ENCODE results near the gene ICAM4.
"Not testable (repeated sequence)": the region's sequence is repeated elsewhere in the genome, so short reads cannot be mapped to it uniquely, and the experiment has no call there.

ICAM4 gene, protein sequence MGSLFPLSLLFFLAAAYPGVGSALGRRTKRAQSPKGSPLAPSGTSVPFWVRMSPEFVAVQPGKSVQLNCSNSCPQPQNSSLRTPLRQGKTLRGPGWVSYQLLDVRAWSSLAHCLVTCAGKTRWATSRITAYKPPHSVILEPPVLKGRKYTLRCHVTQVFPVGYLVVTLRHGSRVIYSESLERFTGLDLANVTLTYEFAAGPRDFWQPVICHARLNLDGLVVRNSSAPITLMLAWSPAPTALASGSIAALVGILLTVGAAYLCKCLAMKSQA

DNA sequence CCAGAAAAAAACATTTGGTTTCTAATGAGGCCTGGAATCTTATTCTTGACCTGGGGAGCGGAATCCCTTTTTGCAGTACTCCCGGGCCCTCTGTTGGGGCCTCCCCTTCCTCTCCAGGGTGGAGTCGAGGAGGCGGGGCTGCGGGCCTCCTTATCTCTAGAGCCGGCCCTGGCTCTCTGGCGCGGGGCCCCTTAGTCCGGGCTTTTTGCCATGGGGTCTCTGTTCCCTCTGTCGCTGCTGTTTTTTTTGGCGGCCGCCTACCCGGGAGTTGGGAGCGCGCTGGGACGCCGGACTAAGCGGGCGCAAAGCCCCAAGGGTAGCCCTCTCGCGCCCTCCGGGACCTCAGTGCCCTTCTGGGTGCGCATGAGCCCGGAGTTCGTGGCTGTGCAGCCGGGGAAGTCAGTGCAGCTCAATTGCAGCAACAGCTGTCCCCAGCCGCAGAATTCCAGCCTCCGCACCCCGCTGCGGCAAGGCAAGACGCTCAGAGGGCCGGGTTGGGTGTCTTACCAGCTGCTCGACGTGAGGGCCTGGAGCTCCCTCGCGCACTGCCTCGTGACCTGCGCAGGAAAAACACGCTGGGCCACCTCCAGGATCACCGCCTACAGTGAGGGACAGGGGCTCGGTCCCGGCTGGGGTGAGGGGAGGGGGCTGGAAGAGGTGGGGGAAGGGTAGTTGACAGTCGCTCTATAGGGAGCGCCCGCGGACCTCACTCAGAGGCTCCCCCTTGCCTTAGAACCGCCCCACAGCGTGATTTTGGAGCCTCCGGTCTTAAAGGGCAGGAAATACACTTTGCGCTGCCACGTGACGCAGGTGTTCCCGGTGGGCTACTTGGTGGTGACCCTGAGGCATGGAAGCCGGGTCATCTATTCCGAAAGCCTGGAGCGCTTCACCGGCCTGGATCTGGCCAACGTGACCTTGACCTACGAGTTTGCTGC is at the start of gene ICAM4:
Gene ICAM4, plus strand, starts transcription at position 153 of the 935 bp plus-strand sequence. Its CDS starts 58 bp downstream, at position 211.
- intact Hi-C loops (cut with DNase I), result no loop called here
- no peak for DNase-seq

DNA sequence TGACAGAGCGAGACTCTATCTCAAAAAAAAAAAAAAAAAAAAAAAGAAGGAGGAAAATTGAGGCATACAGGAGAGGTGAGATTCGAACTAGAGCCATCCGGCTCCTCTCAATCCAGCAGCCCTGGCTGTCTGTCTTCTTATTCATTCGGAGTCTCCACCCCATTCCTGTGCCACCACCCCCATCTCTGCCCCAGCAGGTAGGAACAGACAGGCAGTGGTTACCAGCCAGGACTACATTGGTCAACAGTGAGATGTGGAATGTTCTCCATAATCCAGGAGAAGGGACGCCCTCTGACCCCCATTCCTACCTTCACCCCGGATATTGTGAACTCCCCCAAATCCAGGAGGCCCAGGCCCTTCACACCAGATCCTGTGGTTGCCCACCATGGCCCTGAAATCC is 49.1 kb upstream of the ICAM4 start:
- intact Hi-C loops (cut with DNase I), result no loop called here

DNA sequence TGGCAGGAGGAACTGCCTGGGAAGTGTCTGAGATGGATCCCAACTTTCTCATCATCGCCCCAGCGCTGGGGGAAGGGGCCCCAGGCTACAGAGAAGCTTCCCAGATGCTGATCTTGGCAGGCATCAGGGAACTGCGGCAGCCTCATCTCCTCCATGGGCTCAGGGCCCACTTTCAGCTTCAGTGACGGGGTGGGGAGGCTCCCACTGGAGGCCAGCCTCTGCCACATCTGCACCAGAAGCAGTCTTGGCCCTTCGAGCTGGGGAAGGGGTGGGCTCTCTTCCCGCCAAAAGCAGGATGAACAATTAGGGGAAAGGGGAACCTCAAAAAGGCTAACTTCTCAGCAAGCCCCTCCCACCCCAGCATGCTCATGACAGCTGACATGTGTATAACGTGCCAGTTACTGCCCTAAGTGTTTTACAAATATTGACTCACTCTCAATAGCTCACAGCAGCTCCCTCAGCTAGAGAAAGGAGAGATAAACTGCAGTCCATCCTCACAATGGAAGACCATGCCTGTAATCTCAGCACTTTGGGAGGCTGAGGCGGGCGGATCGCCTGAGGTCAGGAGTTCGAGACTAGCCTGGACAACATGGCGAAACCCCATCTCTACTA is 48.5 kb upstream of the ICAM4 start:
- DNase-seq, result no peak
- intact Hi-C loops (cut with DNase I), result no loop called here

More for the DNA sequence above, 49.1 kb upstream of the ICAM4 start:
- DNase-seq, result no peak

DNA sequence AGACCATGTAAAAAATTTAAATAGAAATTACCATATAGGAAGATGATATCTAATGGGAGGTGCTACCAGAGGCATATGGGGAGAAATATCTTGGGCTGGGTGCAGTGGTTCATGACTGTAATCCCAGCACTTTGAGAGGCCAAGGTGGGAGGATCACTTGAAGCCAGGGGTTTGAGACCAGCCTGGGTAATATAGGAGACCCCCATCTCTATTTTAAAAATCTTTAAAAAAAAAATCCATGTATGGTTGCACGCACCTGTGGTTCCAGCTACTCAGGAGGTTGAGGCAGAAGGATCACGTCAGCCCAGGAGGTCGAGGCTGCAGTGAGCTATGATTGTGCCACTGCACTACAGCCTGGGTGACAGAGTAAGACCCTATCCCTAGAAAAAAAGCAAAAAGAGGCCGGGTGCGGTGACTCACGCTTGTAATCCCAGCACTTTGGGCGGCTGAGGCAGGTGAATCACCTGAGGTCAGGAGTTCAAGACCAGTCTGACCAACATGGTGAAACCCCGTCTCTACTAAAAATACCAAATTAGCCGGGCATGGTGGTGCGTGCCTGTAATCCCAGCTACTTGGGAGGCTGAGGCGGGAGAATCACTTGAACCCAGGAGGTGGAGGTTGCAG is 44.8 kb upstream of the ICAM4 start:
- intact Hi-C loops (cut with DNase I); DNase-seq: not testable (repeated sequence)

DNA sequence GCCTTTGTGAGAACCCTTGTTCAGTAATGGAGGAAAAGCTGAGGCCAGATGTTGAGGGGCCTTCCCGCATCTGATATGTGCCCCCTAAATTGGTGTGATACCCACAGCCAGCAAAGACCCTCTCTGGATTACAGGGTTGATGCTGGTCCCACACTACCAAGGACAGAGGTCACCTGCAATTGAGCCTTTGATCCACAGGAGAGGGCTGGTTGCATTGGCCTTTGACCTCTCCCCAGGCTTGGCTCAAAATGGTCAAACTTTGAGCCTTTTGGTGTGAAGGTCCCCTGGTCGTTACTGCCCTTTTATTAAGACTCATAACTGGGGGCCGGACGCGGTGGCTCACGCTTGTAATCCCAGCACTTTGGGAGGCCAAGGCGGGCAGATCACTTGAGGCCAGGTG is 43.1 kb upstream of the ICAM4 start:
- intact Hi-C loops (cut with DNase I), result no loop called here
- no peak for DNase-seq

DNA sequence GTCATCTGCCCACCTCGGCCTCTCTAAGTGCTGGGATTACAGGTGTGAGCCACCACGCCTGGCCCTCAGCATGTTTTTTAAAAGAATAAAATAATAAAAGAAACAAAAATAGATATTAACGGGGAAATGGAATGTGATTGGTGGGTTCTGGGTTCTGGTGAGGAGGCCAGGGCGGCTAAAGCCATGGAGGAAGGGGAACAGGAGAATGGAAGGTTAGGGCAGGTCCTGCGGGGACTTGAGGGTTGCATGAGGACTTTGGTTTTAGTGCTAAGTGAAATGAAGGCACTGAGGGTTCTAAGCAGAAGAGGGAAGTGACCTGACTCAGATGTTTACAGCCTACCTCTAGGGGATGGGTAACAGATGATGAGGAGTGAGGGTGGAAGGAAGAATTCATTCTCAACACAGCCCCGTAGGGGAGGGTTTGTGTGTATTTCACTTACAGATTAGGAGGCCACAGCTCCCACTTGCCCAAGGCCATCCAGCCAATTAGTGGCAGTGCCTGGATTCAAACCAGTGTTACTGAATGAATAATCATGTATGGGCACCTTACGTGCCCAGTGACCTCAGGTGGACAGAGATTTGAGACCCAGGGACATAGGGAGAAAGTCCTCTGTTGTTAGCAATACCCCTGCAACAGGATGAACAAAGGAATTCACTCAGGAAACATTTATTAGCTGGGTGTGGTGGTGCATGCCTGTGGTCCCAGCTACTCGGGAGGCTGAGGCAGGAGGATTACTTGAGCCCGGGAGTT is 41.4 kb upstream of the ICAM4 start:
- DNase-seq, result no peak
- intact Hi-C loops (cut with DNase I), result no loop called here

DNA sequence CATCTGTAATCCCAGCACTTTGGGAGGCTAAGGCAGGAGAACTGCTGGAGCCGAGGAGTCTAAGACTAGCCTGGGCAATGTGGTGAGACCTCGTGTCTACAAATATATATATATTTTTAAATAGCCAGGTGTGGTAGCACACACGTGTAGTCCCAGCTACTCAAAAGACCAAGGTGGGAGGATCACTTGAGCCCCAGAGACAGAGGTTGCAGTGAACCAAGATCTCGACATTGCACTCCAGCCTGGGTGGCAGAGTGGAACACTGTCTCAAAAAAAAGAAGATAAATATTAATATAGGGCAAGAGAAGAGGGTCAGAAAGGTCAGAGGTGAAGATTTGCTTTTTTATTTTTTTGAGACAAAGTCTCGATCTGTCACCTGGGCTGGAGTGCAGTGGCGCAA is 40.2 kb upstream of the ICAM4 start:
- intact Hi-C loops (cut with DNase I), result no loop called here
- no peak for DNase-seq

DNA sequence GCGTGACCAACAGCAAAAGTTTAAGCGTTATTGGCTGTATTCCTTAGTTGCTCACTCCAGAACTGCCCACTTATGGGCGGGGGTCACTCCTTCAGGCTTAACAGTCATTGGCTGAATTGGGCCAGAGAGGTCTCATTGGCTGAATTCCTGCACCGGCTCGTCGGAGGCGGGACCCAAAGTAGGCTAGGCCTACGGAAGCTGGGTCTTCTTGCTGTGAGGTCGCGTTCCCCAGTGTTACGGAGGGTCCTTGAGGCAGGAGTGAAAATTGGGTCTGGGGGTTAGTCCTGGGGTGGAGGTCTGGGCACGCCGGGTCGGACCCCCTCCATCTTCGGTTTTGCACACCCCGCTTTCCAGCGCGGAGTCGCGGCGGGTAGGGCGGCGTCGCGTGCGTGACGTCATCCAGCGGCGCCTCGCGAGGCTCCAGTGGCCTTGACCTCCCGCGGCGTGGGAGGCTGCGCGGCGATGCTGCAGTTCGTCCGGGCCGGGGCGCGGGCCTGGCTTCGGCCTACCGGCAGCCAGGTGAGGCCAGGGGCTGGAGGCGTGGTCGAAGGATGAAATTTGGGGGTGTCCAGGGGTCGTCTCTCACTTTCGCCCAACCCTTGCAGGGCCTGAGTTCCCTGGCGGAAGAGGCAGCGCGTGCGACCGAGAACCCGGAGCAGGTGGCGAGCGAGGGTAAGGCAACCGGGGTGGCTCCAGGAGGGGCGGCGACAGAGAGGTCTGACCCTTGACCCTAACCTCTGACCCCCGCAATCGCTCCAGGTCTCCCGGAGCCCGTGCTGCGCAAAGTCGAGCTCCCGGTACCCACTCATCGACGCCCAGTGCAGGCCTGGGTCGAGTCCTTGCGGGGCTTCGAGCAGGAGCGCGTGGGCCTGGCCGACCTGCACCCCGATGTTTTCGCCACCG is 34.7 kb upstream of the ICAM4 start, which contains the start of gene MRPL4:
Gene MRPL4, plus strand, starts transcription at position 423 of the 903 bp plus-strand sequence. Its CDS starts 40 bp downstream, at position 463.
- intact Hi-C loops (cut with DNase I), result loop anchor here (5.0 kb wide), 3 partner anchors 60 to 320 kb away; partner anchors contain the start of genes DNMT1 and EIF3G
- DNase-seq, result peak; percentile 89 to 99 (median 94)

DNA sequence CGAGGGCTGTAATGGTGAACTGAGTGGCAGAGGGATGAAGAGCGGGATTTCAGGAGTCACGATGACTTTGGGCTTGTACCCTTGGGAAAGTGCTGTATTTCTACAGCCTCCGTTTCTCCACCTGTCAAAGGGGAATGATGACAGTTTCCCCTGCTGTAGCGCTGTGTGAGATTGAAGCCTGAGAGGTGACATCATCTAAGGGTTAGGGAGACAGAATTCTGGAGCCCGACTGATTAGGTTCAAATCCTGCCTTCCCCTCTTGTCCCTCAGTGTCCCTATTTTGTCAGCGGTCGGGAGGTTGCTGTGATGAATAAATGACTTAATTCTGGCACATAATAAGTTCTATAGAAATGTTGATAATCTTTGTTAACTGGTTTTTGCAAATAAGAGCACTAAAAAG is 34.0 kb upstream of the ICAM4 start:
- DNase-seq, result no peak
- intact Hi-C loops (cut with DNase I), result loop anchor here (5.0 kb wide), 3 partner anchors 60 to 320 kb away; partner anchors contain the start of genes DNMT1 and EIF3G

DNA sequence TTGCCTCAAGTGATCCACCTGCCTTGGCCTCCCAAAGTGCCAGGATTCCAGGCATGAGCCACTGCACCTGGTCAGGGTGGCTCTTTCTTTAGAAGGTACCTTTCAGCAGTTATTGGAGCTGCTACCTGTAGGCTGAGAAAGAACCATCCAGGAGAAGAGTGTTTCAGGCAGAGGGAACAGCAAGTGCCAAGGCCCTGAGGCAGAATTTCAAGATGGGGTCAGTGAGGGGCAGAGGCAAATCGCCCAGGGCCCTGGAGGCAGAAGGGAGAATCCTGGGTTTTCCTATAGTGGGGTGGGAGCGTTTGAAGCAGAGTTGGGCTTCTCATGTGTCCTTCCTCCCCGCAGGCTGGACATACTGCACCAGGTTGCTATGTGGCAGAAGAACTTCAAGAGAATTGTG is 32.5 kb upstream of the ICAM4 start:
- intact Hi-C loops (cut with DNase I), result loop anchor here (5.0 kb wide), 3 partner anchors 62 to 322 kb away; partner anchors contain the start of genes DNMT1 and EIF3G
- DNase-seq, result no peak

DNA sequence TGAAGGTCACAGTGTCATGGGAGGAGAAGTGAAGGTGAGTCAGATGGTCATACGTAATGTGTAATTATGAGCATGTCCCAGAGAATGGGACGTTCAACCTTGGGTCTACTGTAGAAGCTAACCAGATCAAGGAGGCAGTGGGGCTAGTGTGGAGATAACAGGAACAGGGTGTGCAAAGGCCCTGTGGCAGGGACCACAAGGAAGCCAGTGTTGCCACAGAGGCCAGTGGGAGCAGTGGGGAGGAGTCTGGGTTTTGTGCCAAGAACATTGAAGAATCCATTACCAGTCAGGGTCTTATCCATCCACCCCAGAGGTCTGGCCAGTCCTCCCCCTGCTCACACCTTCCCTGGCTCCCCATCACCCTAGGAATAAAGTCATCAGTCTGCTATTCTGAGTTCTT is 31.4 kb upstream of the ICAM4 start:
- intact Hi-C loops (cut with DNase I), result no loop called here
- no peak for DNase-seq

DNA sequence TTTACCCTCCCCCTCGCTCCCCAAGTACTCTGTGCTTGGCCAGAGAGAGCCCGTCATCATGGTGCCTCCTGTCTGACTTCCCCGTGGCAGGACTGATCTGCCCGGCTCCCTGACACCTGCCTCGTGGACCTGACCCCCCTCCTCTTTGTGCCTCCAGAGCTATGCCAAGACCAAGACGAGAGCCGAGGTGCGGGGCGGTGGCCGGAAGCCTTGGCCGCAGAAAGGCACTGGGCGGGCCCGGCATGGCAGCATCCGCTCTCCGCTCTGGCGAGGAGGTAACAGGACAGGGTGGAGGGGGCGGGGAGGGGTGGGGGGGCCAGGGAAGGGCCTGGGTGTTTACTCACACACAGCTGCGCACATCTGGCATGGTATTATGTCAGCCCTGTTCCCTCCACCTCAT is 30.2 kb upstream of the ICAM4 start:
- DNase-seq, result no peak
- intact Hi-C loops (cut with DNase I), result no loop called here

DNA sequence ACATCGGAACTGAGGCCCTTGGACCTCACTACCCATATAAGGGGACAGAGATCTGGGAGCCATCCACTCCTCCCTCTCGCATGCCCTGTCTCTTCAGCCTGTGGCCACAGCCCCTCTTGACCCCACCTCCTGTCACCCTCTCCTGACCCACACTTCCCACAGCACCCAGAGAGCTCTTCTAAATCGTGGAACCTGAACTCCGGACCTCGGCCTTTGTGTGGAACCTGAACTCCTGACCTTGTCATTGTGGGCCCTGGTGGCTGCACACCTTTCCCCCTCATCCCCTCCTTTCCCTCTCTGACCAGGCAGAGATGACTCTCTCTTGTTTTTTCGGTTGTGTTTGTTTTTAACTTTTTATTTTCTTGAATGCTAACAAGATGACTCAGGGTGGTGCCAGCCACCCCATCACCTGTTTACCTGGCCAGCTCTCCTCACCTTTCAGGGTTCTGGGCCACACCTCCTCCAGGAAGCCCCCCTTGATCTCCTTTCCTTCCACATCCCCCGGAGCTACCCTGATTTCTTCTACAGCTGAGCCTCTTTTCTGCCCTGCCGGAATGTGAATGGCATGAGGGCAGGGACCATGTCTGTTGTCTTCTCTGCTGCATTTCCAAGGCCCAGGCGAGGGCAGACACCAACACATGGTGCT is 29.7 kb upstream of the ICAM4 start:
- no peak for DNase-seq
- intact Hi-C loops (cut with DNase I), result no loop called here

DNA sequence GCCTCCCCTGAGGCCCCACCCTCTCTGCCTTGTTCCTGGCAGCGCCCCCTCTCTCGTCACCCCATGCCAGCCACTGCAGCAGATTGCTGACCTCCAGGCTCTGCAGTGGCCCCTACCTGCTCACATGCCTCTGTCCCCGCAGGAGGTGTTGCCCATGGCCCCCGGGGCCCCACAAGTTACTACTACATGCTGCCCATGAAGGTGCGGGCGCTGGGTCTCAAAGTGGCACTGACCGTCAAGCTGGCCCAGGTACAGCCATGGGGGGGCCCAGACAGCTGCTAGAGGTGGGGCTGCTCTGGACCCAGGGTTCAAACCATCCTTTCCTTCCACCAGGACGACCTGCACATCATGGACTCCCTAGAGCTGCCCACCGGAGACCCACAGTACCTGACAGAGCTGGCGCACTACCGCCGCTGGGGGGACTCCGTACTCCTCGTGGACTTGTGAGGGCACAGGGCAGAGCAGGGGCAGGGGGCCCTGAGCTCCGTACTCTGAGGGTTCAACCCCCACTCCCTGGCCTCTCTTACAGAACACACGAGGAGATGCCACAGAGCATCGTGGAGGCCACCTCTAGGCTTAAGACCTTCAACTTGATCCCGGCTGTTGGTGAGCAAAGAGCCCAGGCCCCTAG is 28.6 kb upstream of the ICAM4 start:
- intact Hi-C loops (cut with DNase I), result loop anchor here (2.0 kb wide), 1 partner anchor 131 kb away; no protein-coding TSS in a partner anchor
- DNase-seq, result no peak

DNA sequence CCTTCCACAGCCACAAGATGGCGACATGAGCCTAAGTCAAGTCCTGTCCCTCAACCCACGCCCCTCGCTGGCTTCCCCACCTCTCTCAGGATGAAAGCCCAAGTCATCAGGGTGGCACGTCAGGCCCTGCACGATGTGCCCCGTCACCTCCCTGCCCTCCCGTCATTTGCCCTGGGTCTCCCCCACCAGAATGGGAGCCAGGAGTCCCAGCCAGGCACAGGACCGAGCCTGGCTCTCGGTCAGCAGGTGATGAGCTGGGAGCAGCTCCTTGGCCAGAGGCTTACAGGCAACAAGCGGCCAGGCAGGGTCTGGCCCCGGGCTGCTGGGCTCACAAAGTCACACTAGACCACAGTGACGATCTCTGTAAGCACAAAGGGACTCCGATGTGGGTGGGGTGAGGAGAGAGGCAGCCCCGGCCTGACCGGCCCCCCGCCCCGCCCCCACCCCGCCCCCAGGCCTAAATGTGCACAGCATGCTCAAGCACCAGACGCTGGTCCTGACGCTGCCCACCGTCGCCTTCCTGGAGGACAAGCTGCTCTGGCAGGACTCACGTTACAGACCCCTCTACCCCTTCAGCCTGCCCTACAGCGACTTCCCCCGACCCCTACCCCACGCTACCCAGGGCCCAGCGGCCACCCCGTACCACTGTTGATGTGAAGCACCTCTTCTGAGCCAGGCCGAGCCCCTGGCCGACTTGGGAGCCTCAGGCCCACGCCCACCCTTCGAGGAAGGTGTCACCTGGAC is 27.4 kb upstream of the ICAM4 start:
- DNase-seq, result peak; percentile 53 to 95 (median 80)
- intact Hi-C loops (cut with DNase I), result loop anchor here (2.0 kb wide), 1 partner anchor 129 kb away; no protein-coding TSS in a partner anchor

DNA sequence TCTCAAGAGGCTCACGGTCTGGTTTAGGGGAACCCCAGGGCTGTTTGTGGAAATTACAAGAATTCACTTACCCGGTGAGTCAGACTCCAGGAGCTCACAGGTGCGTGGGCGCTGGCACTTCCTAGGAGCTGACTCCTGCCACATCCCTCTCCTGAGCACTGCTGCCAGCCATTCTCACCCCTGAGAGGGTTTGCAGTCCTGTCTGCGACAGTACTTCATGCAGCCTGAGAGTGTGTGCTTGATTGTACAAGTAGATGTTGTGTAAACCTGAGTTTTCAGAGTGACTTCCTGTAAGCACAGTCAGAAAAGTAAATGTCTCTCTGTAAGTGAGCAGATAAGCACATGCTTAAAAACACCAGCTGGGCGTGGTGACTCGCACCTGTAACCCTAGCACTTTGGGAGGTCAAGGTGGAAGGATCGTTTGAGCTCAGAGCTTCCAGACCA is 26.6 kb upstream of the ICAM4 start:
- DNase-seq, result peak in 8 of 10 donors; percentile 34 to 94 (median 60)
- intact Hi-C loops (cut with DNase I), result loop anchor here (10.0 kb wide), 1 partner anchor 75 kb away; the partner anchor contains the start of genes ICAM3 and RAVER1
